ENCODE results near the gene SOSTDC1.

Gene SOSTDC1

GRCh38 chr7:16479161-16479560 is 13.6 kb upstream of the SOSTDC1 start:
- Histone ChIP-seq H3K27ac (ENCODE audit: extremely low read depth, low read depth, low read length) (no peak overlapping the region), H3K4me1 (ENCODE audit: control insufficient read depth, insufficient read depth, low read length) (no peaks in the 10 kb centered on the region), H3K4me3 (ENCODE audit: low read depth, low read length) (no peak overlapping the region), H3K9me3 (ENCODE audit: control insufficient read depth, insufficient read depth, low read depth, low read length) (no peaks in the 10 kb centered on the region), H3K36me3 (ENCODE audit: control insufficient read depth in 2 of 2, insufficient read depth in 1 of 2, low read length in 2 of 2) (no peaks in the 10 kb centered on the region)
- TF ChIP-seq ZNF704 (tag by site-specific recombination; IDR thresholded peaks at IDR 0.05) (no peak), SP3 (tag by site-specific recombination; IDR thresholded peaks at IDR 0.05) (no peak), ZNF366 (tag by site-specific recombination; conservative IDR thresholded peaks at IDR 0.05) (no peak), GFI1B (tag by site-specific recombination; IDR thresholded peaks at IDR 0.05) (no peak), ZNF701 (tag by site-specific recombination; IDR thresholded peaks at IDR 0.05) (no peak), ZNF18 (tag by site-specific recombination; IDR thresholded peaks at IDR 0.05) (no peak), PATZ1 (tag by site-specific recombination; IDR thresholded peaks at IDR 0.05) (no peak), ZIC2 (tag by site-specific recombination; IDR thresholded peaks at IDR 0.05) (no peak), BCL6B (tag by site-specific recombination; IDR thresholded peaks at IDR 0.05) (no peak), OVOL3 (tag by site-specific recombination; IDR thresholded peaks at IDR 0.05) (no peak), ZNF837 (tag by site-specific recombination; IDR thresholded peaks at IDR 0.05) (no peak), ZNF133 (tag by site-specific recombination; IDR thresholded peaks at IDR 0.05) (no peak)
- POLR2A ChIA-PET, result no interaction called here
- CTCF ChIA-PET, result interaction anchor here (0.7 kb wide), 1 partner anchor 334 kb away, joined by 3 read pairs; no protein-coding TSS in a partner anchor

GRCh38 chr7:16471933-16472332 is 6.4 kb upstream of the SOSTDC1 start:
- Histone ChIP-seq H3K27ac (ENCODE audit: extremely low read depth, low read depth, low read length) (no peak overlapping the region), H3K4me3 (ENCODE audit: low read depth, low read length) (no peak overlapping the region), H3K4me1 (ENCODE audit: control insufficient read depth, insufficient read depth, low read length) (no peaks in the 10 kb centered on the region), H3K36me3 (ENCODE audit: control insufficient read depth in 2 of 2, insufficient read depth in 1 of 2, low read length in 2 of 2) (no peaks in the 10 kb centered on the region), H3K9me3 (ENCODE audit: control insufficient read depth, insufficient read depth, low read depth, low read length) (no peaks in the 10 kb centered on the region)
- POLR2A ChIA-PET, result no interaction called here
- no peak for TF ChIP-seq TSHZ1 (tag by site-specific recombination; IDR thresholded peaks at IDR 0.05; ENCODE audit: borderline replicate concordance)
- no peak for TF ChIP-seq KLF16 (tag by site-specific recombination; IDR thresholded peaks at IDR 0.05)
- TF ChIP-seq ZNF544 (tag by site-specific recombination; IDR thresholded peaks at IDR 0.05), result no peak
- TF ChIP-seq ZNF530 (tag by site-specific recombination; IDR thresholded peaks at IDR 0.05; ENCODE audit: low read depth), result no peak
- TF ChIP-seq ZNF221 (tag by site-specific recombination; IDR thresholded peaks at IDR 0.05; ENCODE audit: borderline replicate concordance), result no peak
- TF ChIP-seq ZSCAN4 (tag by site-specific recombination; IDR thresholded peaks at IDR 0.05), result no peak
- no peak for TF ChIP-seq RBAK (tag by site-specific recombination; IDR thresholded peaks at IDR 0.05)
- no peak for TF ChIP-seq OSR2 (tag by site-specific recombination; IDR thresholded peaks at IDR 0.05)
- no peak for TF ChIP-seq ZNF132 (tag by site-specific recombination; IDR thresholded peaks at IDR 0.05; ENCODE audit: borderline replicate concordance)
- no peak for TF ChIP-seq MYNN (tag by site-specific recombination; IDR thresholded peaks at IDR 0.05; ENCODE audit: borderline replicate concordance)
- TF ChIP-seq ZNF514 (tag by site-specific recombination; IDR thresholded peaks at IDR 0.05), result no peak
- CTCF ChIA-PET, result interaction anchor here (0.8 kb wide), 1 partner anchor 12 kb away, joined by 3 read pairs; no protein-coding TSS in a partner anchor
